Smooth muscle cell (in vitro differentiated cells): ENCODE data around the gene IFT20. TPM values are rescaled to one million over a fixed set of nuclear protein-coding genes. Genes with fewer than 3 reads are reported as not detected.
A peak's percentile ranks its signal among the peaks of the same experiment; 100 is the strongest.

Experiments
- DNase-seq: peaks from one replicate; lab custom pipeline; 2025; ENCODE audit not compliant: unreplicated experiment; lab: John Stamatoyannopoulos, UW
- H2AFZ ChIP-seq: fragments of 200-600 bp; sonication (generic); 2 replicates; pipeline ENCODE4 v1.6.0; 2016; ENCODE audit warnings: antibody characterized with exemption, low read depth, mild to moderate bottlenecking
- H3F3A ChIP-seq: fragments of 200-600 bp; sonication (generic); 2 replicates; pipeline ENCODE4 v1.6.0; 2017; ENCODE audit warnings: antibody characterized with exemption, low read depth
- H3K27ac ChIP-seq: fragments of 200-600 bp; sonication (generic); 2 replicates; pipeline ENCODE4 v1.5.1; 2016; ENCODE audit warnings: low read depth, mild to moderate bottlenecking
- H3K27me3 ChIP-seq: fragments of 200-600 bp; sonication (generic); 2 replicates; pipeline ENCODE4 v1.6.1; 2016; ENCODE audit warnings: low read depth, mild to moderate bottlenecking
- H3K36me3 ChIP-seq: fragments of 200-600 bp; sonication (generic); 2 replicates; pipeline ENCODE4 v1.5.1; 2016; ENCODE audit warnings: low read depth
- H3K4me1 ChIP-seq: fragments of 200-600 bp; sonication (generic); 2 replicates; pipeline ENCODE4 v1.5.1; 2016; ENCODE audit warnings: low read depth
- H3K4me2 ChIP-seq: fragments of 200-600 bp; sonication (generic); 2 replicates; pipeline ENCODE4 v1.6.0; 2016; ENCODE audit warnings: mild to moderate bottlenecking
- H3K4me3 ChIP-seq: fragments of 200-600 bp; sonication (generic); 2 replicates; pipeline ENCODE4 v1.5.1; 2016; ENCODE audit warnings: mild to moderate bottlenecking
- H3K79me2 ChIP-seq: fragments of 200-600 bp; sonication (generic); 2 replicates; pipeline ENCODE4 v1.6.0; 2016; ENCODE audit warnings: low read depth, mild to moderate bottlenecking
- H3K9ac ChIP-seq: fragments of 200-600 bp; sonication (generic); 2 replicates; pipeline ENCODE4 v1.6.0; 2016; ENCODE audit warnings: low read depth
- H3K9me3 ChIP-seq: fragments of 200-600 bp; sonication (generic); replicated peaks from 2 replicates; pipeline ENCODE4 v1.5.1; 2016; ENCODE audit warnings: low read depth
- H4K20me1 ChIP-seq: fragments of 200-600 bp; sonication (generic); 2 replicates; pipeline ENCODE4 v1.6.0; 2016; ENCODE audit warnings: low read depth
- CTCF ChIP-seq: fragments of 200-600 bp; sonication (generic); IDR thresholded peaks from 2 replicates; pipeline ENCODE4 v1.5.1; 2017; ENCODE audit warnings: borderline replicate concordance, mild to moderate bottlenecking, antibody characterized with exemption; ENCODE audit not compliant: insufficient read depth, poor library complexity, severe bottlenecking
- WGBS: methylation state at CpG from one replicate; pipeline ENCODE4 v1.1.7; 2016; ENCODE audit warnings: low lambda C conversion rate; 5-methylcytosine and 5-hydroxymethylcytosine counted together
- polyA plus RNA-seq: library from polyadenylated mRNA; unstranded; fragments of >200 nt; fragmentation: Nextera tagmentation; extraction: Ambion mirVana; gene quantifications from 2 replicates; pipeline ENCODE4 v1.2.1, GENCODE V29; 2016
- total RNA-seq: library from RNA; depleted of rRNA; stranded (reverse); fragments of >200 nt; gene quantifications from 2 replicates; pipeline ENCODE4 v1.2.3, GENCODE V29; 2014

Gene IFT20
- total and polyA plus RNA-seq, 2 experiments from 2014 or later: 49.8 to 88.9 TPM

- Histone ChIP-seq H3K36me3 (no peaks in the 10 kb centered on the region), H4K20me1 (no peaks in the 10 kb centered on the region), H3K4me1 (no peaks in the 10 kb centered on the region), H3K9me3 (no peaks in the 10 kb centered on the region), H3K4me3 (no peak overlapping the region), H3K9ac (no peak overlapping the region), H3K27ac (no peak overlapping the region), H2AFZ (no peak overlapping the region), H3K79me2 (no peaks in the 10 kb centered on the region), H3F3A (no peaks in the 10 kb centered on the region), H3K27me3 (no peaks in the 10 kb centered on the region), H3K4me2 (no peak overlapping the region)
- TF ChIP-seq CTCF: no peak
- 87% methylated on average over 2 of the region's 2 CpGs for WGBS
- DNase-seq: no peak
These were observed 44.6 kb downstream of the IFT20 start for GRCh38 chr17:28290703-28291102.

- Histone ChIP-seq H3K79me2 (no peaks in the 10 kb centered on the region), H4K20me1 (no peaks in the 10 kb centered on the region), H2AFZ (no peak overlapping the region), H3K36me3 (no peaks in the 10 kb centered on the region), H3K4me2 (no peak overlapping the region), H3K4me1 (no peaks in the 10 kb centered on the region), H3F3A (no peaks in the 10 kb centered on the region), H3K4me3 (no peak overlapping the region), H3K9me3 (no peaks in the 10 kb centered on the region), H3K9ac (no peak overlapping the region), H3K27ac (no peak overlapping the region), H3K27me3 (no peaks in the 10 kb centered on the region)
- WGBS: 73% methylated on average over 2 of the region's 2 CpGs
- no peak for TF ChIP-seq CTCF
- no peak for DNase-seq
These were observed 49.3 kb downstream of the IFT20 start for GRCh38 chr17:28285965-28286364.

- peaks cover 6% of the 10 kb centered on the region for H3K27me3 ChIP-seq
- H4K20me1 ChIP-seq: peaks cover 3% of the 10 kb centered on the region
- peak overlapping the region; percentile 30 for H3K4me2 ChIP-seq
- H3K4me3 ChIP-seq: no peak overlapping the region
- H2AFZ ChIP-seq: no peak overlapping the region
- no peaks in the 10 kb centered on the region for H3K9me3 ChIP-seq
- H3K27ac ChIP-seq: peak overlapping the region; percentile 75
- no peaks in the 10 kb centered on the region for H3K79me2 ChIP-seq
- H3K9ac ChIP-seq: no peak overlapping the region
- H3K36me3 ChIP-seq: no peaks in the 10 kb centered on the region
- no peaks in the 10 kb centered on the region for H3K4me1 ChIP-seq
- 5% methylated on average over 7 of the region's 7 CpGs for WGBS
- no peak for TF ChIP-seq CTCF
- no peak for DNase-seq
- H3F3A ChIP-seq: no peaks in the 10 kb centered on the region
These were observed 52.7 kb downstream of the IFT20 start for GRCh38 chr17:28282596-28282995.

GRCh38 chr17:28280826-28281225 lies 54.4 kb downstream of the IFT20 start:
- TF ChIP-seq CTCF: no peak
- Histone ChIP-seq H3F3A (no peaks in the 10 kb centered on the region), H2AFZ (no peak overlapping the region), H3K9me3 (no peaks in the 10 kb centered on the region), H3K27me3 (peaks cover 7% of the 10 kb centered on the region), H3K4me2 (no peak overlapping the region), H3K4me1 (no peaks in the 10 kb centered on the region), H4K20me1 (peaks cover 5% of the 10 kb centered on the region), H3K36me3 (no peaks in the 10 kb centered on the region), H3K9ac (no peak overlapping the region), H3K4me3 (no peak overlapping the region), H3K27ac (no peak overlapping the region), H3K79me2 (no peaks in the 10 kb centered on the region)
- WGBS: 90% methylated on average over 3 of the region's 3 CpGs
- DNase-seq: no peak
